GM18951 (cell line): Measurements from ENCODE around the gene DOK6.

Experiments
- POLR2A ChIP-seq: IDR thresholded peaks from 4 replicates; pipeline ENCODE4 v1.6.1; 2011; ENCODE audit warnings: mild to moderate bottlenecking; ENCODE audit not compliant: insufficient read length, insufficient read depth; ENCODE audit errors: extremely low read depth
- in situ Hi-C: fragments of 300-500 bp; cut with MboI; formaldehyde crosslinking; loops from one replicate; pipeline ENCODE4 v1.12.0; 2022; ENCODE audit warnings: low sequenced_read_pairs, mixed read lengths, inconsistent platforms; ENCODE audit not compliant: unreplicated experiment

DOK6 gene

DNA sequence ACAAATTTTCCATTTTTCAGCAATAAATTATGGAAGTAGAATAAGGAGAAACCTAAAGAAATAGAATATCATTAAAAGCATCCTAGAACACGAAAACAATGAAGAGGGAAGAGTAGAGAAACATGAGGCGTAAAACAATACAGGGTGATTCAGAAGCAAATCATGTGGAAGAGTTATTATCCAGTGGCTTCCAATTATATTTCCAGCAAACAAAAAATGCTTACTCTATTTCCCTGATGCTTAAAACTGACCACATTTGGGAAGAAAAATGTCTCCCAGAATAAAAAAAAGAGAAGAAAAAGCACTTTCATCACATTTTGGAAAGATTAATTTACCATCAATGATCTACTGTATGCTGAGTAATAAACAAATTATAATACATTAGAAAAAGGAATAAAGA is 354.4 kb downstream of the DOK6 start:
- TF ChIP-seq POLR2A, result no peak
- in situ Hi-C loops, result no loop called here

GRCh38 chr18:69755856-69756496 is 355.3 kb downstream of the DOK6 start:
- TF ChIP-seq POLR2A, result no peak
- in situ Hi-C loops, result no loop called here

- in situ Hi-C loops, result no loop called here
- TF ChIP-seq POLR2A, result no peak
Measured at GRCh38 chr18:69757733-69758132, 357.0 kb downstream of the DOK6 start.

DNA sequence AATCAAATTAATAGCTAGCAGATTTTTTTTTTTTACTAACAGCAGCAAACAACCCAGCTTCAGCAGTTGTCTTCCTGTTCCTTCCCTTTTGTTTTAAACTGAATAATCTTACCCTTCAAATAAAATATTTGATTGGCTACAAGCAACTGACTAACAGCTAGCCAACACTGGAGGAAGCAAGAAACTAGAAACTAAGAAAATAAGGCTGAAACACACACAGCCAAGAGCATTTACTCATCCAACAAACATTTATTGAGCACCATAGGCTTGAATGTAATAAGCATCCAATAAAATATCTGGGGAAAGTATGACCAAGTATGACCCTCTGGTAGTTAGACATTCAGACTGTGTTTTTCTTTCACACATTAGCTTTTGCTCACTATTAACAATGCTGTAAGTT is 357.8 kb downstream of the DOK6 start:
- in situ Hi-C loops, result no loop called here

DNA sequence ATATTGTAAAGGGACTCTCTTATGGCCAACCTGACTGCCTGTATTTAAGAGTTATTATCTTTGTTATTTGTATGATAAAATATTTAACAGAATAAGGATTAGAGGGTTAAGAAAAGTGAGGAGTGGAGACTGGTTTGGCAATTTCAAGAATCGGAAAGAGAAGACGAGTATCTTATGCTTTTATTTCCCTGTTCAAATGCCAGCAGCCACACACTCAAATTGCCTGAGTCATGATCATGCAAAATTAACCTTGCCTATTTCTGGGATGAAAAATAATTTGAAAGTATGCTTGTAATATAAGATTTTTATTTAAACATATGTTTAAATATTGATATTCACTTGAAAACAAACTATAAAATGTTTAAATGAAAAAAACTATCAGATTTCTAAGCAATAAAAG is 358.4 kb downstream of the DOK6 start:
- in situ Hi-C loops, result no loop called here
- no peak for TF ChIP-seq POLR2A

More for the DNA sequence above, 357.8 kb downstream of the DOK6 start:
- no peak for TF ChIP-seq POLR2A

- in situ Hi-C loops, result no loop called here
- TF ChIP-seq POLR2A, result no peak
Measured at GRCh38 chr18:69763002-69763401, 362.3 kb downstream of the DOK6 start.

GRCh38 chr18:69763821-69764220 is 363.1 kb downstream of the DOK6 start:
- in situ Hi-C loops, result no loop called here
- TF ChIP-seq POLR2A, result no peak

DNA sequence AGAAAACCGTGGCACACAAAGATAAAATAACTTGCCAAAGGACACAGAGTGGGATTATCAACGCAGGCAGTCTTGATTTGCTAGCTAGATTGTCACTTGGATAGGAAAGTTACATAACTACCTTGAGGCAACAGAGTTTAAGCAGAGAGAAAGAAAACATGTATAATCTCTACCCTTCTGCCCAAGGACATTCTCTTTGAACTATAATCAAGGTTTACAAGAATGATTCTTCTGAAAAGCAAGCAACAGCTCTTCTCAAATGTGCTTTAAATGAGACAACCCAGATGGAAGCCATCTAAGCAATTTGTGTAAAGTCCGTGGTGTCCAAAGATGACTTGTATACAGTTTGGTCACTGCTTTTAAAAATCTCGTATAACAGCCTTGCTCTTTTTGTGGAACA is 369.6 kb downstream of the DOK6 start:
- no peak for TF ChIP-seq POLR2A
- in situ Hi-C loops, result no loop called here

DNA sequence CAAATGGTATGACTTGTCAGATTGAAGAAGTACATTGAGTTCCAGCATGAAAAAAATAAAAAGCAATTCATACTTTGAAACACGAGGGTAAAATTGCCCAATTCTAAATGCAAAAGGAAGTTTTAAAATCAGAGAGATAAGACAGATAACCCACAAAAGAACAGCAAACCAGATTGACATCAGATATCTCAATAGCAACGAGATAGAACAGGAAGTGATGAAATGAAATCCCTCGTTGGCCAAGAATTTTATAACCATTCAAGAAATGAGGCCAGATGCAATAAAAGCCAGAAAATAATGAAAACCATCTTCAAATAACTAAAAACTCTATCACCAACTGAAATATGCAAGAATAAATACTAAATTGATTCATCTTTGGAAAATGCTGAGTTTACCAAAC is 374.1 kb downstream of the DOK6 start:
- in situ Hi-C loops, result no loop called here
- no peak for TF ChIP-seq POLR2A

GRCh38 chr18:69777248-69777647 is 376.6 kb downstream of the DOK6 start:
- in situ Hi-C loops, result no loop called here
- no peak for TF ChIP-seq POLR2A

- TF ChIP-seq POLR2A, result no peak
- in situ Hi-C loops, result no loop called here
Measured at GRCh38 chr18:69778680-69779079, 378.0 kb downstream of the DOK6 start.

DNA sequence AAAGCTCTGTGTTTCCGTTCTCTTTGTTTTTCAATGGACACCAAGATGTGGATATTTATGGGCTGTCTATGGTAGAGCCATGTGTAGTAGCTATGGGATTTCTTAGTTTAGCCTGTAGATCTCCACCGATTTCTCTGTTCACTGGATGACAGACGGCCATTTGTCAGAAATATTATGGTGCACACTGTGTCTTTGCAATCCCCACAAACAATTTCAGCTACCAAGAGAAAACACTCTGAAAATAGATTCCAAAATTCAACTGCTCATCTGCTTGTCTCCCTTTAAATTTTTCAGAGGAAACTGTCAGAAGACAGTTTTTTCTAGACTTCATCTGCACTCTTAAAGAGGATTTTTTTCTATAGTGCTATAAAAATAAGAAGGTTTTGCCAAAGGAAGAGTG is 380.2 kb downstream of the DOK6 start:
- no peak for TF ChIP-seq POLR2A
- in situ Hi-C loops, result no loop called here

GRCh38 chr18:69784815-69785214 is 384.1 kb downstream of the DOK6 start:
- TF ChIP-seq POLR2A, result no peak
- in situ Hi-C loops, result no loop called here

- in situ Hi-C loops, result no loop called here
Measured at GRCh38 chr18:69785466-69785865, 384.8 kb downstream of the DOK6 start.

DNA sequence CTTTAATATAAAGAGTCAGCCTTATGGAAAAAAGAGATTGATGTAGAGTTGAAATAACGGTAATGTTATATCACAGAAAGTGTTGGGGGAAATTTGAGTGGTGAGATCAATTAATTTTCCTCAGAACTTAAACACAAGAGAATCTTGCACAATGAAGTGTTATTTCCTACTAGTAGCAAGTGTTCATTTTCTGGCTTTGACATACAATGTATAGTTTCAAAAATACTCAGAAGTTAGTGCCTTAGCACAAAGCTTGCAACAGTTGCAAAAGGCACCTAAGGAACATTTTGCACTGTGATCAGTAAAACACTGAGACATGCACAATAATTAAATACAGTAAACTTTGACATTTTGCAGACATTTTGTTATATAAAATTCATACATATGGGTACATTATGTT is 385.7 kb downstream of the DOK6 start:
- in situ Hi-C loops, result no loop called here
- TF ChIP-seq POLR2A, result no peak

More at GRCh38 chr18:69785466-69785865, 384.8 kb downstream of the DOK6 start:
- no peak for TF ChIP-seq POLR2A
